H1 (cell line): ENCODE results near the gene PTPN13. TPM values are rescaled to one million over a fixed set of nuclear protein-coding genes. Genes with fewer than 3 reads are reported as not detected.

Source experiments
- CTCF ChIA-PET: fragments of 300-600 bp; sonication (Branson Sonifier 250); formaldehyde crosslinking; loops from one replicate; lab custom pipeline; 2021; ENCODE audit not compliant: partially characterized antibody; lab: Charles Lee
- POLR2A ChIA-PET: fragments of 300-600 bp; sonication (Branson Sonifier 250); formaldehyde crosslinking; loops from one replicate; lab custom pipeline; 2021; ENCODE audit warnings: inconsistent platforms; ENCODE audit not compliant: partially characterized antibody; lab: Charles Lee
- DNase-seq, 2 experiments: peaks; one replicate each; pipeline versions ENCODE4 v3.0.0 to v3.0.0-alpha.2; 2010 to 2022; ENCODE audit warnings: low spot score in 2 of 2, low read depth in 1 of 2, mixed read lengths in 1 of 2
- FAIRE-seq: peaks from 2 replicates; lab custom pipeline; 2011; peaks lifted over from hg19 to GRCh38; lab: Jason Lieb, UNC
- H2AFZ ChIP-seq: 2 replicates; pipeline ENCODE4 v1.8.1; 2012; ENCODE audit warnings: low read length, inconsistent platforms
- H2AK5ac ChIP-seq: 2 replicates; pipeline ENCODE4 v1.6.1; 2013; ENCODE audit warnings: low read depth, low read length
- H2BK120ac ChIP-seq: replicated peaks from 2 replicates; pipeline ENCODE3; 2013; ENCODE audit warnings: low read depth, low read length, inconsistent platforms
- H2BK12ac ChIP-seq: 2 replicates; pipeline ENCODE4 v1.6.1; 2013; ENCODE audit warnings: low read depth, low read length
- H2BK15ac ChIP-seq: 2 replicates; pipeline ENCODE4 v1.6.1; 2013; ENCODE audit warnings: low read length
- H2BK20ac ChIP-seq: 2 replicates; pipeline ENCODE4 v1.6.1; 2013; ENCODE audit warnings: low read length
- H2BK5ac ChIP-seq: 2 replicates; pipeline ENCODE4 v1.6.1; 2013; ENCODE audit warnings: low read depth, low read length
- H3K14ac ChIP-seq: 2 replicates; pipeline ENCODE4 v1.6.1; 2013; ENCODE audit warnings: inconsistent platforms; ENCODE audit not compliant: insufficient read length
- H3K18ac ChIP-seq: 2 replicates; pipeline ENCODE4 v1.6.1; 2013; ENCODE audit warnings: low read length; ENCODE audit errors: extremely low read depth
- H3K23ac ChIP-seq: 2 replicates; pipeline ENCODE4 v1.6.1; 2013; ENCODE audit warnings: inconsistent platforms; ENCODE audit not compliant: insufficient read length
- H3K23me2 ChIP-seq: 2 replicates; pipeline ENCODE4 v1.6.1; 2013; ENCODE audit warnings: low read depth, low read length
- H3K27ac ChIP-seq: 2 replicates; pipeline ENCODE4 v1.6.1; 2011; ENCODE audit warnings: low read depth, low read length, inconsistent platforms
- H3K27me3 ChIP-seq, 4 experiments: replicated peaks in 1 of 4; 1 replicate in 1 of 4; 2 replicates in 3 of 4; pipeline versions ENCODE4 v1.6.1 to v1.8.1; 2011 to 2013; ENCODE audit warnings: low read length in 3 of 4, mild to moderate bottlenecking in 3 of 4, inconsistent platforms in 2 of 4, mixed read lengths in 2 of 4, moderate library complexity in 1 of 4; ENCODE audit not compliant: control insufficient read depth in 3 of 4, insufficient read depth in 3 of 4; ENCODE audit errors: extremely low read depth in 1 of 4
- H3K36me3 ChIP-seq, 4 experiments: 2 replicates each; pipeline versions ENCODE4 v1.6.1 to v1.8.1; 2011 to 2013; ENCODE audit warnings: mild to moderate bottlenecking in 4 of 4, low read length in 3 of 4, moderate library complexity in 2 of 4, control low read depth in 1 of 4, inconsistent platforms in 1 of 4; ENCODE audit not compliant: insufficient read depth in 4 of 4, control insufficient read depth in 2 of 4
- H3K4ac ChIP-seq: replicated peaks from 2 replicates; pipeline ENCODE3; 2013; ENCODE audit warnings: low read length, low read depth, mixed read lengths, inconsistent platforms; ENCODE audit not compliant: insufficient read length
- H3K4me1 ChIP-seq, 4 experiments: replicated peaks in 1 of 4; 1 replicate in 1 of 4; 2 replicates in 3 of 4; pipeline versions ENCODE4 v1.6.1 to v1.8.1; 2011 to 2013; ENCODE audit warnings: low read length in 3 of 4, inconsistent platforms in 2 of 4, mixed read lengths in 1 of 4; ENCODE audit not compliant: insufficient read depth in 4 of 4, control insufficient read depth in 3 of 4
- H3K4me2 ChIP-seq, 2 experiments: 2 replicates each; pipeline versions ENCODE4 v1.6.1 to v1.8.1; 2011 to 2013; ENCODE audit warnings: low read depth in 2 of 2, low read length in 2 of 2, control low read depth in 1 of 2, inconsistent platforms in 1 of 2, mild to moderate bottlenecking in 1 of 2; ENCODE audit not compliant: insufficient read depth in 1 of 2
- H3K4me3 ChIP-seq, 4 experiments: fragments of 200-600, 300-600 bp in 1 of 4; sonication (generic), shearing (Covaris generic), sonication (Bioruptor Twin) in 1 of 4; 2 replicates each; pipeline versions ENCODE4 v1.5.1 to v1.8.1; 2011 to 2016; ENCODE audit warnings: low read length in 4 of 4, low read depth in 3 of 4, control low read depth in 2 of 4, inconsistent platforms in 2 of 4, mild to moderate bottlenecking in 2 of 4, mixed read lengths in 1 of 4, moderate library complexity in 1 of 4; ENCODE audit not compliant: insufficient read depth in 2 of 4; ENCODE audit errors: extremely low read depth in 1 of 4
- H3K56ac ChIP-seq: replicated peaks from 2 replicates; pipeline ENCODE3; 2013; ENCODE audit warnings: low read depth, mild to moderate bottlenecking, mixed read lengths, low read length, inconsistent platforms; ENCODE audit not compliant: insufficient read length
- H3K79me1 ChIP-seq: 2 replicates; pipeline ENCODE4 v1.6.1; 2013; ENCODE audit warnings: low read depth, low read length, control low read depth
- H3K79me2 ChIP-seq, 2 experiments: 2 replicates each; pipeline versions ENCODE4 v1.6.1 to v1.8.1; 2012 to 2013; ENCODE audit warnings: low read length in 2 of 2, mild to moderate bottlenecking in 2 of 2, inconsistent platforms in 1 of 2; ENCODE audit not compliant: insufficient read depth in 2 of 2, control insufficient read depth in 1 of 2
- H3K9ac ChIP-seq, 4 experiments: replicated peaks in 1 of 4; 1 replicate in 1 of 4; 2 replicates in 3 of 4; pipeline versions ENCODE4 v1.6.1 to v1.8.1; 2011 to 2013; ENCODE audit warnings: low read depth in 3 of 4, low read length in 3 of 4, control low read depth in 2 of 4, mild to moderate bottlenecking in 2 of 4, moderate library complexity in 2 of 4, inconsistent platforms in 1 of 4; ENCODE audit errors: extremely low read depth in 1 of 4
- H3K9me3 ChIP-seq, 2 experiments: 2 replicates each; pipeline versions ENCODE4 v1.6.1 to v1.8.1; 2012 to 2013; ENCODE audit warnings: mild to moderate bottlenecking in 2 of 2, moderate library complexity in 2 of 2, control low read depth in 1 of 2, inconsistent platforms in 1 of 2, low read depth in 1 of 2, low read length in 1 of 2, mixed read lengths in 1 of 2; ENCODE audit not compliant: insufficient read depth in 2 of 2
- H4K20me1 ChIP-seq, 2 experiments: replicated peaks in 1 of 2; 2 replicates each; pipeline versions ENCODE3 to v1.8.1; 2011 to 2013; ENCODE audit warnings: inconsistent platforms in 2 of 2, low read length in 2 of 2, mild to moderate bottlenecking in 1 of 2; ENCODE audit not compliant: insufficient read depth in 2 of 2, control insufficient read depth in 1 of 2
- H4K5ac ChIP-seq: 2 replicates; pipeline ENCODE4 v1.6.1; 2013; ENCODE audit warnings: low read length, low read depth, mixed read lengths, inconsistent platforms; ENCODE audit not compliant: insufficient read length
- H4K8ac ChIP-seq: 2 replicates; pipeline ENCODE4 v1.8.0; 2013; ENCODE audit warnings: mild to moderate bottlenecking, moderate library complexity, low read length, inconsistent platforms; ENCODE audit not compliant: insufficient read depth; ENCODE audit errors: extremely low read depth
- H4K91ac ChIP-seq: replicated peaks from 2 replicates; pipeline ENCODE3; 2013; ENCODE audit warnings: low read length, mixed read lengths, inconsistent platforms; ENCODE audit not compliant: insufficient read length
- BCL11A ChIP-seq, 2 experiments: IDR thresholded peaks; one replicate each; pipeline ENCODE4 v1.6.1; 2011; ENCODE audit warnings: low read depth in 2 of 2, low read length in 2 of 2, mild to moderate bottlenecking in 2 of 2
- CHD1 ChIP-seq: IDR thresholded peaks from 2 replicates; pipeline ENCODE4 v1.6.1; 2012; ENCODE audit warnings: low read depth, low read length, improper control_type of control experiment
- HDAC6 ChIP-seq: IDR thresholded peaks from one replicate; pipeline ENCODE4 v1.7.1; 2012; ENCODE audit warnings: low read depth, mild to moderate bottlenecking, inconsistent platforms, low read length, moderate library complexity
- MAFK ChIP-seq: IDR thresholded peaks from 2 replicates; pipeline ENCODE4 v1.6.1; 2012; ENCODE audit warnings: low read depth, mild to moderate bottlenecking, improper control_type of control experiment, low read length
- NANOG ChIP-seq: IDR thresholded peaks from 2 replicates; pipeline ENCODE4 v1.6.1; 2011; ENCODE audit warnings: low read length, low read depth, mild to moderate bottlenecking, inconsistent platforms; ENCODE audit not compliant: insufficient read depth, poor library complexity, severe bottlenecking
- RBBP5 ChIP-seq: IDR thresholded peaks from 2 replicates; pipeline ENCODE4 v1.7.1; 2012; ENCODE audit warnings: low read depth, mild to moderate bottlenecking, inconsistent platforms, low read length, moderate library complexity, borderline replicate concordance
- RNF2 ChIP-seq: fragments of 200-900, 300-1000 bp; sonication (generic); IDR thresholded peaks from 2 replicates; pipeline ENCODE4 v1.7.1; 2016; ENCODE audit warnings: borderline replicate concordance, low read depth, mild to moderate bottlenecking, antibody characterized with exemption, low read length; ENCODE audit not compliant: poor library complexity, severe bottlenecking; ENCODE audit errors: missing control alignments
- SIN3A ChIP-seq, 2 experiments: IDR thresholded peaks in 1 of 2; conservative IDR thresholded peaks in 1 of 2; 2 replicates each; pipeline ENCODE4 v1.6.1; 2011 to 2012; ENCODE audit warnings: low read length in 2 of 2, improper control_type of control experiment in 1 of 2, low read depth in 1 of 2, mild to moderate bottlenecking in 1 of 2
- SRF ChIP-seq: IDR thresholded peaks from 2 replicates; pipeline ENCODE4 v1.6.1; 2011; ENCODE audit warnings: mild to moderate bottlenecking, low read depth, low read length, moderate library complexity
- ZNF274 ChIP-seq: IDR thresholded peaks from 2 replicates; pipeline ENCODE4 v1.7.0; 2012; ENCODE audit warnings: low read length, borderline replicate concordance; ENCODE audit errors: extremely low read depth
- WGBS, 2 experiments: shearing (Covaris generic) in 1 of 2; methylation state at CpG; one replicate each; pipeline versions ENCODE4 v1.1.6 to v1.1.7; 2013 to 2015; ENCODE audit warnings: low lambda C conversion rate in 2 of 2, mixed read lengths in 2 of 2, inconsistent platforms in 1 of 2, low coverage in 1 of 2, missing lambda C conversion rate in 1 of 2; ENCODE audit not compliant: insufficient replicate concordance in 2 of 2, insufficient coverage in 1 of 2, insufficient read length in 1 of 2; ENCODE audit errors: extremely low coverage in 1 of 2, missing lambda C conversion rate in 1 of 2; 5-methylcytosine and 5-hydroxymethylcytosine counted together
- polyA plus RNA-seq, 7 experiments: library from polyadenylated mRNA; depleted of rRNA in 3 of 7; stranded (reverse) in 5 of 7; unstranded in 2 of 7; fragments of >200 nt in 5 of 7; fragments of 200-250 nt in 2 of 7; gene quantifications; 1 replicate in 5 of 7; 2 replicates in 1 of 7; 4 replicates in 1 of 7; pipeline versions ENCODE4 v1.2.1 to v1.2.3, GENCODE V29; 2011 to 2013; ENCODE audit warnings: missing spikeins in 2 of 7, mixed read lengths in 2 of 7
- total RNA-seq: library from RNA; stranded (reverse); fragmentation: NEBNext Ultra II Directional; extraction: Animal tissue kit (Norgen Biotek cat#: 25700); gene quantifications from 2 replicates; pipeline ENCODE4 v1.2.1, GENCODE V29; 2021
- TF ChIP-seq, protein P1 (sequence below): IDR thresholded peaks from 2 replicates; pipeline ENCODE4 v1.6.1; 2012; ENCODE audit warnings: inconsistent platforms

The PTPN13 gene
- total and polyA plus RNA-seq, 2 of the 8 experiments (the other 6 are each of a cell fraction or from before 2014, with no cell fraction given) = 12.7 to 57.9 TPM

DNA sequence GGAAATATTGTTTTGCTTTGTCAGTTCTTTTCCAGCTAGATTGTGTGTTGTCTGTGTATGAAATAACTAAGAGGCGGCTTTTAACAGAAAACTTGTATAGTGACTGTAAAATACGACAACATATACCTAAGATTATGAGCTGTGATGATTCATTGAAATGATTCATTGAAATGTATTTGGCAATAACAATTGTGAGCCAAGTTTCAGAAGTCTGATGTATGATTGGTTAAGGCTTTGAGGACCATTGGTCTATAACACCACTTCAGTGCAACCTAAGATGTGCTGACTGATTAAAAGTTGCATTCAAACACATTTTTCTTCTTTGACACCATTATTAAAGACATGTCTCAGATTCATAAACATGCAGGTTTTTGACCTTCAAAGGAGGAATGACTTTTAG is 76.6 kb downstream of the PTPN13 start:
- 83% methylated on average over 2 of the region's 2 CpGs; no CpG with 5 or more reads in 1 of the 2 experiments for WGBS, 2 experiments
- Histone ChIP-seq H3K79me1 (no peaks in the 10 kb centered on the region), H3K4ac (no peak overlapping the region), H3K27ac (no peak overlapping the region), H4K5ac (no peak overlapping the region), H4K8ac (no peak overlapping the region), H2BK12ac (no peak overlapping the region), H2BK120ac (no peak overlapping the region), H3K36me3 (peaks cover 0 to 11% (median 5%) of the 10 kb centered on the region in 4 experiments; a peak in 4 of 8 replicates), H2BK5ac (no peak overlapping the region), H2AK5ac (no peak overlapping the region), H3K23ac (no peak overlapping the region), H3K4me3 (no peak overlapping the region), H3K9ac (no peak overlapping the region), H3K23me2 (no peaks in the 10 kb centered on the region), H3K56ac (no peak overlapping the region), H3K18ac (no peak overlapping the region), H3K4me1 (no peaks in the 10 kb centered on the region), H4K20me1 (no peaks in the 10 kb centered on the region), H3K4me2 (no peak overlapping the region), H3K27me3 (no peaks in the 10 kb centered on the region), H3K79me2 (0 out of 4 replicates have a peak, but pooled peaks cover 0 to 9% of the 10 kb centered on the region in 2 experiments), H2BK15ac (no peak overlapping the region), H4K91ac (no peak overlapping the region), H2BK20ac (no peak overlapping the region), H3K9me3 (peaks cover 4 to 7% of the 10 kb centered on the region in 2 experiments; a peak in 3 of 4 replicates), H3K14ac (no peak overlapping the region), H2AFZ (no peak overlapping the region)
- ChIA-PET CTCF (interaction anchor here (0.9 kb wide), 1 partner anchor 46 kb away, joined by 3 read pairs; no protein-coding TSS in a partner anchor), POLR2A (no interaction called here)
- DNase-seq (no peak), FAIRE-seq (no peak)
- no peak for TF ChIP-seq RBBP5
- TF ChIP-seq SIN3A (conservative IDR thresholded peaks at IDR 0.05 in 1 of 2, IDR thresholded peaks at IDR 0.05 in 1 of 2; ENCODE audit: low read depth in 1 of 2, low read length in 2 of 2) = no peak
- TF ChIP-seq, protein P1, sequence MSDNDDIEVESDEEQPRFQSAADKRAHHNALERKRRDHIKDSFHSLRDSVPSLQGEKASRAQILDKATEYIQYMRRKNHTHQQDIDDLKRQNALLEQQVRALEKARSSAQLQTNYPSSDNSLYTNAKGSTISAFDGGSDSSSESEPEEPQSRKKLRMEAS = no peak
- no peak for TF ChIP-seq MAFK
- TF ChIP-seq CHD1 = no peak
- no peak for TF ChIP-seq ZNF274
- no peak for TF ChIP-seq SRF
- no peak for TF ChIP-seq BCL11A (IDR thresholded peaks at IDR 0.05; ENCODE audit: low read depth in 2 of 2, low read length in 2 of 2)
- TF ChIP-seq HDAC6 = no peak
- TF ChIP-seq NANOG = no peak
- TF ChIP-seq RNF2 = no peak
